K562 (cell line): ENCODE data around the gene GALNS. TPM values are rescaled to one million over a fixed set of nuclear protein-coding genes. Genes with fewer than 3 reads are reported as not detected.
A peak's percentile ranks its signal among the peaks of the same experiment; 100 is the strongest.

ENCODE experiments used
- CBX8 ChIP-seq: fragments of 200-600 bp; sonication (generic); IDR thresholded peaks from 2 replicates; pipeline ENCODE4 v1.6.1; 2012; ENCODE audit warnings: borderline replicate concordance, mixed run types, low read depth, mild to moderate bottlenecking, moderate library complexity, mixed read lengths, low read length, control low read depth, inconsistent platforms; ENCODE audit not compliant: poor library complexity, severe bottlenecking; ENCODE audit errors: extremely low read depth
- CLOCK ChIP-seq: fragments of 250-450 bp; sonication (Bioruptor Pico); IDR thresholded peaks from 2 replicates; pipeline ENCODE4 v1.4.0; 2020; ENCODE audit warnings: mild to moderate bottlenecking, moderate library complexity, borderline replicate concordance
- CUX1 ChIP-seq: fragments of 200-800 bp; sonication (Bioruptor generic); IDR thresholded peaks from 2 replicates; pipeline ENCODE4 v1.6.1; 2016; ENCODE audit warnings: missing genetic modification characterization, missing compliant biosample characterization
- HDAC3 ChIP-seq: fragments of 450-650 bp; IDR thresholded peaks from 2 replicates; pipeline ENCODE4 v1.6.1; 2018; ENCODE audit warnings: borderline replicate concordance, mild to moderate bottlenecking, moderate library complexity; ENCODE audit not compliant: partially characterized antibody
- MAX ChIP-seq: sonication (generic); formaldehyde crosslinking; IDR thresholded peaks from 2 replicates; pipeline ENCODE4 v1.9.0; 2022; ENCODE audit warnings: mild to moderate bottlenecking, missing genetic modification reagents
- NR4A1 ChIP-seq, 2 experiments: fragments of 250-450 bp in 1 of 2; fragments of 450-650 bp in 1 of 2; sonication (Bioruptor Pico) in 1 of 2; IDR thresholded peaks; 2 replicates each; pipeline versions ENCODE4 v1.4.0 to v1.6.1; 2016 to 2020; ENCODE audit warnings: mild to moderate bottlenecking in 2 of 2, missing compliant biosample characterization in 1 of 2, missing genetic modification characterization in 1 of 2, moderate library complexity in 1 of 2
- SMAD4 ChIP-seq: fragments of 250-450 bp; sonication (Bioruptor Pico); conservative IDR thresholded peaks from 2 replicates; pipeline ENCODE4 v1.8.0; 2021; ENCODE audit warnings: inconsistent platforms, mild to moderate bottlenecking, moderate library complexity
- USF1 ChIP-seq: sonication (generic); formaldehyde crosslinking; IDR thresholded peaks from 2 replicates; pipeline ENCODE4 v1.9.0; 2022; ENCODE audit warnings: mild to moderate bottlenecking, missing genetic modification reagents
- USF2 ChIP-seq: sonication (generic); formaldehyde crosslinking; IDR thresholded peaks from 2 replicates; pipeline ENCODE4 v1.5.0; 2020; ENCODE audit warnings: missing genetic modification reagents
- ZNF277 ChIP-seq: fragments of 250-450 bp; sonication (Bioruptor Pico); IDR thresholded peaks from 2 replicates; pipeline ENCODE4 v1.8.0; 2022; ENCODE audit warnings: inconsistent platforms, mild to moderate bottlenecking, moderate library complexity, borderline replicate concordance
- ZNF551 ChIP-seq: fragments of 250-450 bp; sonication (Bioruptor Pico); IDR thresholded peaks from 2 replicates; pipeline ENCODE4 v1.5.0; 2021; ENCODE audit warnings: mild to moderate bottlenecking, moderate library complexity
- polyA plus RNA-seq, 8 experiments: library from polyadenylated mRNA; depleted of rRNA in 4 of 8; stranded (reverse) in 5 of 8; unstranded in 3 of 8; fragments of >200 nt; fragmentation: Nextera tagmentation in 2 of 8; fragmentation: Illumina TruSeq in 1 of 8; extraction: Ambion mirVana in 2 of 8; extraction: Trizol in 1 of 8; gene quantifications; 2 replicates each; pipeline versions ENCODE4 v1.2.1 to v1.2.3, GENCODE V29; 2011 to 2014; ENCODE audit warnings: inconsistent platforms in 1 of 8, missing spikeins in 1 of 8
- total RNA-seq, 7 experiments: library from RNA; depleted of rRNA in 6 of 7; stranded (reverse); fragments of >200 nt in 6 of 7; fragmentation: Illumina TruSeq in 2 of 7; extraction: Trizol in 2 of 7; gene quantifications; 2 replicates each; pipeline versions ENCODE4 v1.2.1 to v1.2.3, GENCODE V29; 2011 to 2021; ENCODE audit warnings: low replicate concordance in 1 of 7

The GALNS gene
- total and polyA plus RNA-seq, 9 of the 15 experiments (the other 6 are each of a cell fraction or from before 2014, with no cell fraction given): 0.38 to 13.2 (median 4.3) TPM

- TF ChIP-seq CLOCK (CRISPR knock-in tag) (0 out of 2 replicates have a peak, but pooled peaks have one; percentile 54), USF1 (CRISPR knock-in tag) (peak; percentile 65), MAX (peak; percentile 66), HDAC3 (no peak), USF2 (CRISPR knock-in tag) (peak; percentile 35), ZNF551 (CRISPR knock-in tag) (no peak), CBX8 (no peak), SMAD4 (CRISPR knock-in tag) (peak; percentile 65), CUX1 (CRISPR knock-in tag) (no peak), ZNF277 (CRISPR knock-in tag) (no peak), NR4A1 (CRISPR knock-in tag; IDR thresholded peaks at IDR 0.05) (no peak), NR4A1 (tag; IDR thresholded peaks at IDR 0.05) (no peak)
Observed at GRCh38 chr16:88772871-88773811, 83.6 kb downstream of the GALNS start (continued).
